22Rv1 (cell line): Measurements from ENCODE around the gene DOCK11.

Experiments used
- ZFX ChIP-seq: fragments of 450-650 bp; IDR thresholded peaks from 2 replicates; pipeline ENCODE4 v1.6.1; 2017; ENCODE audit warnings: antibody characterized with exemption, borderline replicate concordance
- TF ChIP-seq, protein P1 (sequence below): fragments of 450-650 bp; IDR thresholded peaks from 2 replicates; pipeline ENCODE4 v1.5.1; 2017; ENCODE audit warnings: mild to moderate bottlenecking

GRCh38 chrX:118655561-118656246 lies 160.1 kb downstream of the DOCK11 start:
- TF ChIP-seq, protein P1, sequence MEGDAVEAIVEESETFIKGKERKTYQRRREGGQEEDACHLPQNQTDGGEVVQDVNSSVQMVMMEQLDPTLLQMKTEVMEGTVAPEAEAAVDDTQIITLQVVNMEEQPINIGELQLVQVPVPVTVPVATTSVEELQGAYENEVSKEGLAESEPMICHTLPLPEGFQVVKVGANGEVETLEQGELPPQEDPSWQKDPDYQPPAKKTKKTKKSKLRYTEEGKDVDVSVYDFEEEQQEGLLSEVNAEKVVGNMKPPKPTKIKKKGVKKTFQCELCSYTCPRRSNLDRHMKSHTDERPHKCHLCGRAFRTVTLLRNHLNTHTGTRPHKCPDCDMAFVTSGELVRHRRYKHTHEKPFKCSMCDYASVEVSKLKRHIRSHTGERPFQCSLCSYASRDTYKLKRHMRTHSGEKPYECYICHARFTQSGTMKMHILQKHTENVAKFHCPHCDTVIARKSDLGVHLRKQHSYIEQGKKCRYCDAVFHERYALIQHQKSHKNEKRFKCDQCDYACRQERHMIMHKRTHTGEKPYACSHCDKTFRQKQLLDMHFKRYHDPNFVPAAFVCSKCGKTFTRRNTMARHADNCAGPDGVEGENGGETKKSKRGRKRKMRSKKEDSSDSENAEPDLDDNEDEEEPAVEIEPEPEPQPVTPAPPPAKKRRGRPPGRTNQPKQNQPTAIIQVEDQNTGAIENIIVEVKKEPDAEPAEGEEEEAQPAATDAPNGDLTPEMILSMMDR, result no peak
- no peak for TF ChIP-seq ZFX
